GM19324 (cell line): ENCODE results near the gene SRSF5.
"Not testable (repeated sequence)": the region's sequence is repeated elsewhere in the genome, so short reads cannot be mapped to it uniquely, and the experiment has no call there.

ENCODE experiments used
- ATAC-seq: cut with Tn5 transposase; IDR thresholded peaks from one replicate; pipeline ENCODE4 v1.9.1; 2021; ENCODE audit warnings: mild to moderate bottlenecking, moderate library complexity; ENCODE audit not compliant: unreplicated experiment, low FRiP score

Gene SRSF5

GRCh38 chr14:69804902-69805301 is 38.0 kb downstream of the SRSF5 start:
- ATAC-seq: no peak

GRCh38 chr14:69807192-69807591 is 40.2 kb downstream of the SRSF5 start:
- no peak for ATAC-seq

DNA sequence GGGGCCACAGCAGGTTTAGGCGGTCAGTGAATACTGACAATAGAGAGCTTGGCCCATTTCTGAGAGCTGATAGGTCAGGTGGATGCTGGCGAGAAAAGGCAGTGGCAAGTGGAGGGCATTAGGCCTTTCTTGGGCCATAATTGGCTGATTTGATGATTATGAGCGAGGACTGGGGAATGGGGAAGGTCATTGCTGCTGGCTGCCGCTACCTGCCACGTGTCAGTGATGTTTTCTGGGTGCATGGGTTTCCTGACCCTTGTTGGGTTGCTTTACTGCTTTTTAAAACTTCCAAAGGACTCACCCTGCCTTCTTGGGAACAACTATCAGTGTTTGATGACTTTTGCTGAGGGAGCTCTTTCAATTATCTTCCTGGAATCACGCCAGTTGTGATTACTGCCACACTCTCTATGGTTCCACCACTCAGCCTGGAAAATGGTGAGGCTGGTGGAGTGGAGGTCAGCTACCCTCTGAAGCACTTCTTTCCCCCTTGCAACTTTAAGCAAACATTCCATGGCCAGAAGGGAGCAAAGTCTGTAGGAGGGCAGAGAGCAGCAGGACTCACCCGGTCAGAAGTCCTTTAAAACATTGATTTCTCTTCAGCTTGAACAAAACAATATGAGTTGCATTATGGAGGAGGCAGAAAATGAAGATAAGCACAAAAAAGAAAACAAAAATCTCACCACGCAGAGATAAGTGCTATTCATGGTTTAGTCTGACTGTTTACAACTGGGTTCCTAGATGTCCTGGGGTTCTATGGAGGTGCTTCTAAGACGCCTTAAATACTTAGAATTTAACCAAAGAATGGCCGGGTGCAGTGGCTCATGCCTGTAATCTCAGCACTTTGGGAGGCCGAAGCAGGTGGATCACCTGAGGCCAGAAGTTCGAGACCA is 42.2 kb downstream of the SRSF5 start:
- ATAC-seq: no peak

GRCh38 chr14:69811227-69811867 is 44.4 kb downstream of the SRSF5 start:
- ATAC-seq: no peak

GRCh38 chr14:69811868-69812252 is 44.9 kb downstream of the SRSF5 start:
- no peak for ATAC-seq

DNA sequence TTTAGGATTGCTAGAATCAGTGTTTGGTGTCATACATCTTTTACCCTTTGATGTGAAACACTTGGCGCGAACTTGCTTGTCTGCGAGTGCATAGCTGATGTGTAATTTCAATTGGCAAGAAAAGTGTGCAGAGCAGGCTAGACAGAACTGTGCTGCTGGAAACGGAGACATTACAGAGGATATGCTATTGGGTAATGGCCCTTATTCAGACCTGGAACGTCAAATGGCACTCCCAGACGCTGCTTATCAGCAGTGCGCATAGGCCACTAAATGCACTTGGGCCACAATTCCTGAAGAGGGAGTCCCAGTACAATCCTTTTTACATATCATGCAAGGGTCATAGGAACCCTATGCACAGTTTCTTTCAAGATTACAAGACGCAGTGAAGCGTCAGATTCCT is 45.8 kb downstream of the SRSF5 start:
- no peak for ATAC-seq

DNA sequence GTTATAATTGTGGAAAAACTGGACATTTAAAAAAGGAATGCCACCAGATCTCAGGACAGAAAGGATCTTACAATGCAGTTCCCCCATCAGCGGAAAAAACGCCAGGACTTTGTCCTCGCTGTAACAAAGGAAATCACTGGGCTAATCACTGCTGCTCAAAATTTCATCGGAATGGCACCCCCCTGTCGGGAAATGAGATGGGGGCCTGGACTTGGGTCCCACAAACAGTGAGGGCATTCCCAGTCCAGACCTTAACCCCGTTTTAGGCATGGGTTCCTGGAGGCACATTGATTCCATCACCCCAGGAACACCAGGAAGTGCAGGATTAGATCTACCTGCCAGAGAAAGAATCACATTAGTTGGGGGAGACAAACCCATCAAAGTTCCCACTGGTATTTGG is 46.4 kb downstream of the SRSF5 start:
- ATAC-seq: not testable (repeated sequence)

DNA sequence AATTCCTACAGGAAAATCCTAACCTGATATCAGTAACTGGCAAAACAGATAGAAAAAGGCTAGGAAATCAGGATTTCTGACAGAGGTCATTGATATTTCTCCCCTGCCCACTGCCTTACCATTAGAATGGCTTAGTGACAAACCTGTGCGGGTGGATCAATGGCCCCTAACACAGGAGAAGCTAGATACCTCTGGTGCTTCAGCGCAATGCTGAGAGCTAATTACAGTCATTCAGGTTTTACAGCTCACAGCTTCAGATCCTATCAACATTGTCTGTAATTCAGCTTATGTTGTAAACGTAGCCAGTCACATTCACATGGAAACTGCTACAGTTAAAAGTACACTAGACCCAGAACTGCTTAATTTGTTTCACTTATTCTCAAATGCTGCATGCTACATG is 47.5 kb downstream of the SRSF5 start:
- no peak for ATAC-seq

GRCh38 chr14:69815556-69815955 is 48.6 kb downstream of the SRSF5 start:
- ATAC-seq: no peak

DNA sequence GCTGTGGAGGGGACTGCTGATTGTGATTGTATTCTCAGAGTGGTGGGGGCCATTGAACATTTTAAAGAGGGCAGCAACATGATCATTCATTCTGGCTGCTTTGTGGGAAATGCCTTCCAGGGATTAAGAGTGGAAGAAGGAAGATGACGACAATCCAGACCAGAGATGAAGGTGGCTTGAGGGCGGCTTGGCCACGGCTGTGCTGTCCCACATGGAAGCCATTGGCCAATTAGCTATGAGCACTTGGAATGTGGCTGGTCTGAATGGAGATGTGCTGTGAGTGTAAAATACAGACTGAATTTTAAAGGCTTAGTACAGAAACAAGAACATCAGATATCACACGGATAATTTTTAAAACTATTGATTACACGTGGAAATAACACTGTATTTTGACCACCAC is 49.3 kb downstream of the SRSF5 start:
- no peak for ATAC-seq

DNA sequence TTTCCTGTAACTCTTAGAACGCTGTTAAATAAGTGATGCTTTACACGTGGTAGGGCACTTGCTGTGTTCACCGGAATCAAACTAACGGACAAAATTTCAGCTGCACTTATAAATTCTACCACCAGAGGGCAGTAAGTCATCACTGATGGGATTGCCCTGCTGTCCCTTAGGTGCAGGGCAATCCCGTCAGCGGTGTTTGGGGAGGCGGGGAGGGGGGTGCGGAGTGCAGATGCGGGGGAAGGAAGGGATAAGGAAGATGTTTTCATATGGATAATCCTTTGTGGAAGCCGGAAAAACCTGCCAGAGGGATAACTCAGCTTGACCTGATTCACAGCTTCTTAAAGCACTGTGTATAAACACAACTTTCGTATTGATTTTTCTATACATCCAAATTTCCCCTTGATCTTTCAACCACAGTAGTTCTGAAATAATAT is 51.8 kb downstream of the SRSF5 start:
- no peak for ATAC-seq

DNA sequence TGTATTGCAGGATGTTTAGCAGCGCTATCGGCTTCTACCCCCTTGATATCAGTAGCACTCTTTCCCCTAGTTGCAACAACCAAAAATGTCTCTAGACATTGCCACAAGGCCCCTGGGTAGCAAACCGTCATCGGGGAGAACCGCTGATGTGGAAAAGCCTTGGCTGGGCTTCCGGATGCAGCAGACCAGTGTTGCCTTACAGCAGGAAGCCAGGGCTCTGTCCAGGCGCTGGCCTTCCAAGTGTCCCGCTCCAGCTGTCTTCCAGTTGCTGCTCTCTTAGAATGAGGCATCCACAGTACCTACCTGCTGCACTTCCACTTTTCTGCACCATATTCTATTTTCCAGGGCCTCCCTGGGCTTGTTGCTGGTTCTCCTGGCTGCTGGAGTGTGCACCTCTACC is 52.7 kb downstream of the SRSF5 start:
- no peak for ATAC-seq

DNA sequence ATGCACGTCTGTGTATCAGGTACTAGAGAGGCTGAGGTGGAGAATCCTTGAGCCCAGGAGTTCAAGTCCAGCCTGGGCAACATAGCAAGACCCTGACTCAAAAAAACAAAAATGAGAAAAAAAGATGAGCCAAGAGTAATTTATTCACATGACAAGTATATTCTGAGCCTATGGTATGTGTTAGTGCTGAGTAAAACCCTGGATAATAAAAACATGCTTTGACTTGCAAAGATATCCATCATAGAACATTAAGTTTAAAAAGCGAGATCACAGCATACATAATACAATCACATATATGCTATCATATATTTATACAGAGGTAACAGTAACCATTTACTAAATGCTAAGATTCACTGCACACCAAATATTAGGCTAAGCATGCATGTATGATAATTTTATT is 54.0 kb downstream of the SRSF5 start:
- ATAC-seq: no peak
